ENCODE data around the gene RPL10. TPM values are rescaled to one million over a fixed set of nuclear protein-coding genes. Genes with fewer than 3 reads are reported as not detected.

RPL10 gene
- total and polyA plus RNA-seq, 2 experiments from 2014 or later = 1,435 to 6,561 TPM

- Histone ChIP-seq H3K9me2 (ENCODE audit: insufficient read depth) (no peaks in the 10 kb centered on the region), H3K4me1 (ENCODE audit: insufficient read depth) (no peaks in the 10 kb centered on the region; the same call in 1 of the 2 replicates), H2AFZ (no peak overlapping the region), H3K4me3 (peak overlapping the region; percentile 85; the same call in 1 of the 2 replicates), H3K27ac (peak overlapping the region; percentile 100), H3K9me3 (ENCODE audit: low read depth) (no peaks in the 10 kb centered on the region), H3K9ac (peak overlapping the region; percentile 100), H3K27me3 (replicated peaks; ENCODE audit: insufficient read depth) (no peaks in the 10 kb centered on the region), H3F3A (ENCODE audit: insufficient read depth) (peaks cover 40% of the 10 kb centered on the region), H3K4me2 (ENCODE audit: unreplicated experiment) (no peak overlapping the region), H4K20me1 (ENCODE audit: insufficient read depth) (no peaks in the 10 kb centered on the region), H3K79me2 (ENCODE audit: insufficient read depth) (peaks cover 24% of the 10 kb centered on the region), H3K36me3 (ENCODE audit: low read depth) (peaks cover 24% of the 10 kb centered on the region)
- no peak for DNase-seq
- WGBS, 2 experiments (ENCODE audit: low coverage in 1 of 2, low lambda C conversion rate in 2 of 2, missing lambda C conversion rate in 2 of 2) = 28 to 31% methylated on average over 6 of the region's 6 CpGs
- in situ Hi-C loops (cut with MboI) = no loop called here
- TF ChIP-seq EZH2 (IDR thresholded peaks at IDR 0.05; ENCODE audit: insufficient read depth, poor library complexity, severe bottlenecking) (no peak), EZH2phosphoT487 (IDR thresholded peaks at IDR 0.05; ENCODE audit: insufficient read depth, low read depth) (no peak)
These were observed 3.0 kb downstream of the RPL10 start for GRCh38 chrX:154401045-154401799.

- Histone ChIP-seq H2AFZ (no peak overlapping the region), H3K4me3 (no peak overlapping the region), H3K9ac (0 out of 2 replicates have a peak overlapping the region, but pooled peaks have one; percentile 100), H3K4me2 (ENCODE audit: unreplicated experiment) (no peak overlapping the region), H4K20me1 (ENCODE audit: insufficient read depth) (no peaks in the 10 kb centered on the region), H3K4me1 (ENCODE audit: insufficient read depth) (no peaks in the 10 kb centered on the region; the same call in 1 of the 2 replicates), H3K9me2 (ENCODE audit: insufficient read depth) (no peaks in the 10 kb centered on the region), H3K9me3 (ENCODE audit: low read depth) (no peaks in the 10 kb centered on the region), H3K27me3 (replicated peaks; ENCODE audit: insufficient read depth) (no peaks in the 10 kb centered on the region), H3K79me2 (ENCODE audit: insufficient read depth) (peaks cover 23% of the 10 kb centered on the region), H3K36me3 (ENCODE audit: low read depth) (peaks cover 24% of the 10 kb centered on the region), H3K27ac (no peak overlapping the region; the same call in 1 of the 2 replicates), H3F3A (ENCODE audit: insufficient read depth) (peaks cover 40% of the 10 kb centered on the region)
- 20 to 29% methylated on average over 6 of the region's 6 CpGs for WGBS, 2 experiments (ENCODE audit: low coverage in 1 of 2, low lambda C conversion rate in 2 of 2, missing lambda C conversion rate in 2 of 2)
- in situ Hi-C loops (cut with MboI) = no loop called here
- TF ChIP-seq EZH2 (IDR thresholded peaks at IDR 0.05; ENCODE audit: insufficient read depth, poor library complexity, severe bottlenecking) (no peak), EZH2phosphoT487 (IDR thresholded peaks at IDR 0.05; ENCODE audit: insufficient read depth, low read depth) (no peak)
- no peak for DNase-seq
These were observed 3.9 kb downstream of the RPL10 start for GRCh38 chrX:154401918-154402621.

- H4K20me1 ChIP-seq (ENCODE audit: insufficient read depth) = no peaks in the 10 kb centered on the region
- no peak overlapping the region for H3K9ac ChIP-seq
- TF ChIP-seq EZH2 (IDR thresholded peaks at IDR 0.05; ENCODE audit: insufficient read depth, poor library complexity, severe bottlenecking) (no peak), EZH2phosphoT487 (IDR thresholded peaks at IDR 0.05; ENCODE audit: insufficient read depth, low read depth) (no peak)
- no peak for DNase-seq
- H3K9me3 ChIP-seq (ENCODE audit: low read depth) = no peaks in the 10 kb centered on the region
- no peaks in the 10 kb centered on the region; the same call in 1 of the 2 replicates for H3K4me1 ChIP-seq (ENCODE audit: insufficient read depth)
- no peak overlapping the region for H2AFZ ChIP-seq
- H3F3A ChIP-seq (ENCODE audit: insufficient read depth) = peaks cover 40% of the 10 kb centered on the region
- in situ Hi-C loops (cut with MboI) = no loop called here
- peaks cover 28% of the 10 kb centered on the region for H3K79me2 ChIP-seq (ENCODE audit: insufficient read depth)
- H3K4me2 ChIP-seq (ENCODE audit: unreplicated experiment) = no peak overlapping the region
- 71 to 100% methylated on average over 6 to 7 of the region's 19 CpGs for WGBS, 2 experiments (ENCODE audit: low coverage in 1 of 2, low lambda C conversion rate in 2 of 2, missing lambda C conversion rate in 2 of 2)
- no peaks in the 10 kb centered on the region for H3K27me3 ChIP-seq (replicated peaks; ENCODE audit: insufficient read depth)
- H3K9me2 ChIP-seq (ENCODE audit: insufficient read depth) = no peaks in the 10 kb centered on the region
- H3K36me3 ChIP-seq (ENCODE audit: low read depth) = peaks cover 24% of the 10 kb centered on the region
- H3K4me3 ChIP-seq = no peak overlapping the region
- H3K27ac ChIP-seq = no peak overlapping the region
These were observed 4.5 kb downstream of the RPL10 start for GRCh38 chrX:154402622-154403127.

- H3K79me2 ChIP-seq (ENCODE audit: insufficient read depth) = peaks cover 33% of the 10 kb centered on the region
- no peaks in the 10 kb centered on the region for H3K9me3 ChIP-seq (ENCODE audit: low read depth)
- WGBS, 2 experiments (ENCODE audit: low coverage in 1 of 2, low lambda C conversion rate in 2 of 2, missing lambda C conversion rate in 2 of 2) = 85 to 86% methylated on average over 6 to 7 of the region's 10 CpGs
- H3K36me3 ChIP-seq (ENCODE audit: low read depth) = peaks cover 24% of the 10 kb centered on the region
- no peak for DNase-seq
- TF ChIP-seq EZH2phosphoT487 (IDR thresholded peaks at IDR 0.05; ENCODE audit: insufficient read depth, low read depth) (no peak), EZH2 (IDR thresholded peaks at IDR 0.05; ENCODE audit: insufficient read depth, poor library complexity, severe bottlenecking) (no peak)
- no peak overlapping the region for H3K27ac ChIP-seq
- peaks cover 40% of the 10 kb centered on the region for H3F3A ChIP-seq (ENCODE audit: insufficient read depth)
- H3K4me2 ChIP-seq (ENCODE audit: unreplicated experiment) = no peak overlapping the region
- H2AFZ ChIP-seq = no peak overlapping the region
- H4K20me1 ChIP-seq (ENCODE audit: insufficient read depth) = no peaks in the 10 kb centered on the region
- no peaks in the 10 kb centered on the region for H3K9me2 ChIP-seq (ENCODE audit: insufficient read depth)
- H3K4me1 ChIP-seq (ENCODE audit: insufficient read depth) = no peaks in the 10 kb centered on the region; the same call in 1 of the 2 replicates
- H3K4me3 ChIP-seq = no peak overlapping the region
- no peak overlapping the region for H3K9ac ChIP-seq
- no peaks in the 10 kb centered on the region for H3K27me3 ChIP-seq (replicated peaks; ENCODE audit: insufficient read depth)
- in situ Hi-C loops (cut with MboI) = no loop called here
These were observed 5.0 kb downstream of the RPL10 start for GRCh38 chrX:154403192-154403591.
